DND-41 (cell line): ENCODE results near the gene C7orf25.

Experiments
- ATAC-seq: fragments of 200-7000 bp; cut with Tn5 transposase; 3 replicates; pipeline ENCODE4 v1.9.1; 2021; ENCODE audit warnings: low read depth; ENCODE audit not compliant: insufficient read depth
- DNase-seq: peaks from one replicate; pipeline ENCODE4 v3.0.0-alpha.2; 2020
- H2AFZ ChIP-seq: 2 replicates; pipeline ENCODE4 v1.6.0; 2012; ENCODE audit warnings: low read depth, low read length
- H3K27ac ChIP-seq: 2 replicates; pipeline ENCODE4 v1.5.1; 2012; ENCODE audit warnings: low read length, inconsistent platforms
- H3K27me3 ChIP-seq: fragments of 200-600 bp; sonication (generic); 2 replicates; pipeline ENCODE4 v1.6.0; 2012; ENCODE audit warnings: low read length, mild to moderate bottlenecking, inconsistent platforms; ENCODE audit not compliant: insufficient read depth, poor library complexity
- H3K36me3 ChIP-seq: 2 replicates; pipeline ENCODE4 v1.5.1; 2012; ENCODE audit warnings: low read length, inconsistent platforms; ENCODE audit not compliant: insufficient read depth
- H3K4me1 ChIP-seq: 2 replicates; pipeline ENCODE4 v1.5.1; 2012; ENCODE audit warnings: mild to moderate bottlenecking, low read length; ENCODE audit not compliant: insufficient read depth
- H3K4me2 ChIP-seq: 2 replicates; pipeline ENCODE4 v1.6.0; 2012; ENCODE audit warnings: mild to moderate bottlenecking, moderate library complexity, low read length, inconsistent platforms; ENCODE audit not compliant: insufficient read depth
- H3K4me3 ChIP-seq, 2 experiments: fragments of 200-600 bp in 1 of 2; shearing (Covaris generic) in 1 of 2; 2 replicates each; pipeline ENCODE4 v1.5.1; 2012 to 2016; ENCODE audit warnings: inconsistent platforms in 2 of 2, low read length in 2 of 2, mild to moderate bottlenecking in 2 of 2, low read depth in 1 of 2, moderate library complexity in 1 of 2
- H3K79me2 ChIP-seq: 2 replicates; pipeline ENCODE4 v1.6.0; 2012; ENCODE audit warnings: low read length, inconsistent platforms; ENCODE audit not compliant: insufficient read depth
- H3K9ac ChIP-seq: 2 replicates; pipeline ENCODE4 v1.6.0; 2012; ENCODE audit warnings: low read depth, mild to moderate bottlenecking, inconsistent platforms, low read length, moderate library complexity
- H3K9me3 ChIP-seq: 2 replicates; pipeline ENCODE4 v1.5.1; 2012; ENCODE audit warnings: low read length, moderate library complexity, mild to moderate bottlenecking, inconsistent platforms; ENCODE audit not compliant: insufficient read depth, severe bottlenecking
- H4K20me1 ChIP-seq: 2 replicates; pipeline ENCODE4 v1.6.0; 2012; ENCODE audit warnings: low read length; ENCODE audit not compliant: insufficient read depth
- CTCF ChIP-seq: IDR thresholded peaks from 2 replicates; pipeline ENCODE4 v1.5.1; 2012; ENCODE audit warnings: borderline replicate concordance, low read length, moderate library complexity, mild to moderate bottlenecking; ENCODE audit not compliant: poor library complexity, severe bottlenecking; ENCODE audit errors: extremely low read depth
- EZH2 ChIP-seq: IDR thresholded peaks from 3 replicates; pipeline ENCODE4 v1.6.1; 2012; ENCODE audit warnings: borderline replicate concordance, low read depth, mild to moderate bottlenecking, moderate library complexity, low read length, inconsistent platforms; ENCODE audit not compliant: severe bottlenecking

C7orf25 gene

GRCh38 chr7:42883950-42884349, 27.9 kb downstream of the C7orf25 start:
- TF ChIP-seq EZH2 (no peak), CTCF (no peak)
- no peak overlapping the region for H3K9ac ChIP-seq
- ATAC-seq (no peak), DNase-seq (no peak)
- no peak overlapping the region for H3K4me2 ChIP-seq
- H2AFZ ChIP-seq = no peak overlapping the region
- H3K4me3 ChIP-seq = no peak overlapping the region
- peaks cover 3% of the 10 kb centered on the region for H3K27me3 ChIP-seq
- no peak overlapping the region for H3K27ac ChIP-seq
- H3K36me3 ChIP-seq = no peaks in the 10 kb centered on the region
- H3K4me1 ChIP-seq = no peaks in the 10 kb centered on the region
- H3K9me3 ChIP-seq = no peaks in the 10 kb centered on the region
- no peaks in the 10 kb centered on the region for H3K79me2 ChIP-seq
- H4K20me1 ChIP-seq = no peaks in the 10 kb centered on the region

GRCh38 chr7:42880392-42880791, 31.5 kb downstream of the C7orf25 start:
- Histone ChIP-seq H3K4me3 (no peak overlapping the region), H3K27me3 (no peaks in the 10 kb centered on the region), H3K36me3 (no peaks in the 10 kb centered on the region), H3K79me2 (no peaks in the 10 kb centered on the region), H3K4me1 (no peaks in the 10 kb centered on the region), H2AFZ (no peak overlapping the region), H3K27ac (no peak overlapping the region), H3K9me3 (no peaks in the 10 kb centered on the region), H3K9ac (no peak overlapping the region), H4K20me1 (no peaks in the 10 kb centered on the region), H3K4me2 (no peak overlapping the region)
- no peak for ATAC-seq
- TF ChIP-seq CTCF (no peak), EZH2 (no peak)
- DNase-seq = no peak

- Histone ChIP-seq H3K4me2 (no peak overlapping the region), H2AFZ (no peak overlapping the region), H4K20me1 (no peaks in the 10 kb centered on the region), H3K9ac (no peak overlapping the region), H3K4me3 (no peak overlapping the region), H3K27ac (no peak overlapping the region), H3K9me3 (no peaks in the 10 kb centered on the region), H3K27me3 (no peaks in the 10 kb centered on the region), H3K79me2 (no peaks in the 10 kb centered on the region), H3K4me1 (no peaks in the 10 kb centered on the region), H3K36me3 (no peaks in the 10 kb centered on the region)
- TF ChIP-seq EZH2 = no peak
- no peak for TF ChIP-seq CTCF
- DNase-seq (no peak), ATAC-seq (no peak)
Observed at GRCh38 chr7:42878303-42878702, 33.6 kb downstream of the C7orf25 start.

GRCh38 chr7:42877862-42878261, 34.0 kb downstream of the C7orf25 start:
- ATAC-seq (no peak; the same call in 2 of the 3 replicates), DNase-seq (no peak)
- no peak overlapping the region for H3K27ac ChIP-seq
- H3K36me3 ChIP-seq = no peaks in the 10 kb centered on the region
- no peak overlapping the region for H2AFZ ChIP-seq
- no peaks in the 10 kb centered on the region for H3K9me3 ChIP-seq
- TF ChIP-seq EZH2 (no peak), CTCF (no peak)
- H3K79me2 ChIP-seq = no peaks in the 10 kb centered on the region
- H3K4me2 ChIP-seq = no peak overlapping the region
- no peaks in the 10 kb centered on the region for H3K27me3 ChIP-seq
- no peak overlapping the region for H3K9ac ChIP-seq
- H4K20me1 ChIP-seq = no peaks in the 10 kb centered on the region
- H3K4me1 ChIP-seq = no peaks in the 10 kb centered on the region
- H3K4me3 ChIP-seq = no peak overlapping the region
